Fibroblast of mammary gland (primary cell): ENCODE data around the gene NFIA.

ENCODE experiments used
- DNase-seq: peaks from one replicate; pipeline ENCODE4 v3.0.0-alpha.2; 2010; ENCODE audit warnings: low read depth
- H3K4me3 ChIP-seq: 2 replicates; pipeline ENCODE4 v1.5.1; 2011; ENCODE audit warnings: low read depth, mild to moderate bottlenecking, low read length, moderate library complexity; ENCODE audit not compliant: control insufficient read depth
- CTCF ChIP-seq: conservative IDR thresholded peaks from 2 replicates; pipeline ENCODE4 v1.5.1; 2011; ENCODE audit warnings: low read depth, low read length, inconsistent platforms; ENCODE audit not compliant: control insufficient read depth, insufficient read depth

NFIA gene

GRCh38 chr1:61290525-61290924 is 208.2 kb downstream of the NFIA start:
- no peak for TF ChIP-seq CTCF
- no peak overlapping the region for H3K4me3 ChIP-seq
- DNase-seq: no peak

DNA sequence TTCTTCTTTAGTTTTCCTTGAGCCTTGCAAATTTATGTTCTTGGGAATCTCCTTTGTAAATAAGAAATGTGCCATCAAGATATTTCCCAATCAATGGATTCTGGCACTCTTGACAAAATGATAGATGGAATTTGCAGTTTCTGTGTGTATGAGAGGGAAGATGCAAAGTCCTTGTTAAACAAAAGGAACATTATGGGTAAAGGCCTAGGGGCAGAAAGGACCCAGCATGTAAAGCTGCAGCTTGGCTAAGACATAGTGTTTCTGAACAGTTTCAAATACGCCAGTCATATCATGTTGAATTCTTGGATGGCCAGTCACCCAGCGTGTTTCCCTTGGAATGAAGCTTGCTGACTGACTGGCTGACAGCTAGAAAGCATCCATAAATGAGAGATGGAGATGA is 210.8 kb downstream of the NFIA start:
- peak; percentile 28 for DNase-seq
- no peak for TF ChIP-seq CTCF
- H3K4me3 ChIP-seq: no peak overlapping the region

GRCh38 chr1:61293986-61294504 is 211.7 kb downstream of the NFIA start:
- TF ChIP-seq CTCF: no peak
- peak; percentile 64 for DNase-seq
- no peak overlapping the region for H3K4me3 ChIP-seq

DNA sequence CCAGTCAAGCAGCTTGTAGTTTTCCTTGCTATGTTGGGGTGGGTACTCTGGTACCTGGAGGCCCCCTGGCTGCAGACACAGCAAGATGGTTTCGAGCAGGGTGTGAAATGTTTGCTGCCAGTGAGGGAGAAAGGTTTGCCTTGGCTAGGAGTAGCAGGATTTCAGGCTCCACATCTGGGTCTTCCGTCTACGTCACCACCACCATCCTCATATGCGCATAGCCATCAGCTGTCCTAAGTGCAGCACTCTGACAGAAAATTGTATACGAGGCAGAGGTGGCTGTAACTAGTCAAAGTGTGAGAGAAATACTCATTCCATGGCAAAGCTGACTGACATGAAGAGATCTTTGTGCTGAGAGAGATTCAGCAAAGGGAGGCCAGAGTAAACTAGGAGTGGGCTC is 212.6 kb downstream of the NFIA start:
- no peak overlapping the region for H3K4me3 ChIP-seq
- TF ChIP-seq CTCF: no peak
- DNase-seq: no peak

- H3K4me3 ChIP-seq: no peak overlapping the region
- DNase-seq: no peak
- no peak for TF ChIP-seq CTCF
Measured at GRCh38 chr1:61295818-61296537, 213.6 kb downstream of the NFIA start.

- no peak overlapping the region for H3K4me3 ChIP-seq
- TF ChIP-seq CTCF: no peak
- no peak for DNase-seq
Measured at GRCh38 chr1:61297887-61298286, 215.5 kb downstream of the NFIA start.
